H9 (cell line): ENCODE data around the gene TIAM2. TPM values are rescaled to one million over a fixed set of nuclear protein-coding genes. Genes with fewer than 3 reads are reported as not detected.

ENCODE experiments used
- DNase-seq: peaks from one replicate; pipeline ENCODE4 v3.0.0-alpha.2; 2017
- H2AFZ ChIP-seq: one replicate; pipeline ENCODE4 v1.6.1; 2013; ENCODE audit warnings: mild to moderate bottlenecking, low read length, control low read depth, moderate library complexity
- H2AK5ac ChIP-seq: 2 replicates; pipeline ENCODE4 v1.6.1; 2013; ENCODE audit warnings: low read length, control low read depth, mixed read lengths; ENCODE audit not compliant: insufficient read length
- H2BK120ac ChIP-seq: one replicate; pipeline ENCODE4 v1.6.1; 2013; ENCODE audit warnings: low read depth, mild to moderate bottlenecking, low read length, control low read depth, inconsistent platforms; ENCODE audit not compliant: poor library complexity, severe bottlenecking
- H2BK12ac ChIP-seq: 2 replicates; pipeline ENCODE4 v1.6.1; 2013; ENCODE audit warnings: low read length, control low read depth, mixed read lengths, low read depth; ENCODE audit not compliant: insufficient read length
- H2BK15ac ChIP-seq: 2 replicates; pipeline ENCODE4 v1.6.1; 2013; ENCODE audit warnings: low read depth, low read length, control low read depth
- H2BK20ac ChIP-seq: one replicate; pipeline ENCODE4 v1.6.1; 2013; ENCODE audit warnings: low read depth, mild to moderate bottlenecking, low read length, control low read depth, inconsistent platforms; ENCODE audit not compliant: poor library complexity, severe bottlenecking
- H2BK5ac ChIP-seq: 2 replicates; pipeline ENCODE4 v1.6.1; 2013; ENCODE audit warnings: low read length, control low read depth, mixed read lengths; ENCODE audit not compliant: insufficient read length
- H3K14ac ChIP-seq: 2 replicates; pipeline ENCODE4 v1.6.1; 2013; ENCODE audit warnings: low read length, control low read depth; ENCODE audit not compliant: insufficient read depth
- H3K18ac ChIP-seq: 2 replicates; pipeline ENCODE4 v1.6.1; 2013; ENCODE audit warnings: low read depth, mild to moderate bottlenecking, mixed read lengths, low read length, control low read depth; ENCODE audit not compliant: insufficient read length
- H3K23ac ChIP-seq: 2 replicates; pipeline ENCODE4 v1.6.1; 2013; ENCODE audit warnings: low read length, control low read depth, mixed read lengths, low read depth; ENCODE audit not compliant: insufficient read length
- H3K23me2 ChIP-seq: 2 replicates; pipeline ENCODE4 v1.6.1; 2013; ENCODE audit warnings: low read depth, mild to moderate bottlenecking, mixed read lengths, low read length, control low read depth; ENCODE audit not compliant: insufficient read length, poor library complexity, severe bottlenecking
- H3K27ac ChIP-seq: 2 replicates; pipeline ENCODE4 v1.5.1; 2013; ENCODE audit warnings: low read length, control low read depth, mixed read lengths, low read depth; ENCODE audit not compliant: insufficient read length
- H3K27me3 ChIP-seq: 2 replicates; pipeline ENCODE4 v1.6.1; 2013; ENCODE audit warnings: low read length, control low read depth, inconsistent platforms; ENCODE audit not compliant: insufficient read depth
- H3K4ac ChIP-seq: 2 replicates; pipeline ENCODE4 v1.6.1; 2013; ENCODE audit warnings: low read depth, mild to moderate bottlenecking, control low read depth, inconsistent platforms, low read length, moderate library complexity
- H3K4me1 ChIP-seq: 2 replicates; pipeline ENCODE4 v1.6.1; 2013; ENCODE audit warnings: low read length, control low read depth, inconsistent platforms; ENCODE audit not compliant: insufficient read depth
- H3K4me2 ChIP-seq: 2 replicates; pipeline ENCODE4 v1.6.1; 2013; ENCODE audit warnings: low read length, control low read depth, mixed read lengths; ENCODE audit not compliant: insufficient read length, insufficient read depth
- H3K56ac ChIP-seq: 2 replicates; pipeline ENCODE4 v1.6.1; 2013; ENCODE audit warnings: low read depth, mild to moderate bottlenecking, mixed read lengths, low read length, control low read depth; ENCODE audit not compliant: insufficient read length
- H3K79me1 ChIP-seq: 2 replicates; pipeline ENCODE4 v1.6.1; 2013; ENCODE audit warnings: low read depth, mild to moderate bottlenecking, moderate library complexity, low read length, control low read depth, inconsistent platforms; ENCODE audit not compliant: insufficient read depth, poor library complexity, severe bottlenecking
- H3K79me2 ChIP-seq: 2 replicates; pipeline ENCODE4 v1.6.1; 2013; ENCODE audit warnings: low read length, control low read depth, inconsistent platforms; ENCODE audit not compliant: insufficient read depth
- H3K9ac ChIP-seq: 2 replicates; pipeline ENCODE4 v1.6.1; 2013; ENCODE audit warnings: low read length, control low read depth, mixed read lengths; ENCODE audit not compliant: insufficient read length; ENCODE audit errors: extremely low read depth
- H3K9me3 ChIP-seq: one replicate; pipeline ENCODE4 v1.6.1; 2013; ENCODE audit warnings: low read depth, low read length, inconsistent platforms; ENCODE audit not compliant: control insufficient read depth
- H3T11ph ChIP-seq: one replicate; pipeline ENCODE4 v1.6.1; 2013; ENCODE audit warnings: mild to moderate bottlenecking, low read length, control low read depth, inconsistent platforms
- H4K20me1 ChIP-seq: one replicate; pipeline ENCODE4 v1.6.1; 2013; ENCODE audit not compliant: control insufficient read depth, insufficient read length, insufficient read depth
- H4K5ac ChIP-seq: 2 replicates; pipeline ENCODE4 v1.6.1; 2013; ENCODE audit warnings: low read depth, mild to moderate bottlenecking, mixed read lengths, low read length, control low read depth; ENCODE audit not compliant: insufficient read length
- H4K8ac ChIP-seq: replicated peaks from 2 replicates; pipeline ENCODE4 v1.6.1; 2013; ENCODE audit warnings: low read length, control low read depth, mixed read lengths, low read depth; ENCODE audit not compliant: insufficient read length
- H4K91ac ChIP-seq: 2 replicates; pipeline ENCODE4 v1.6.1; 2013; ENCODE audit warnings: low read depth, mild to moderate bottlenecking, moderate library complexity, mixed read lengths, low read length, control low read depth; ENCODE audit not compliant: insufficient read length
- H3K27ac Mint-ChIP-seq, 3 experiments: 2 replicates in 2 of 3; 3 replicates in 1 of 3; pipeline ENCODE4 v1.8.0; 2020 to 2021; ENCODE audit warnings: mixed read lengths in 3 of 3, mild to moderate bottlenecking in 1 of 3, moderate library complexity in 1 of 3
- H3K27me3 Mint-ChIP-seq: 2 replicates; pipeline ENCODE4 v1.8.0; 2021; ENCODE audit warnings: low read depth, mild to moderate bottlenecking, moderate library complexity, mixed read lengths
- H3K36me3 Mint-ChIP-seq, 3 experiments: 2 replicates in 2 of 3; 3 replicates in 1 of 3; pipeline ENCODE4 v1.8.0; 2020 to 2021; ENCODE audit warnings: low read depth in 3 of 3, mixed read lengths in 3 of 3; ENCODE audit not compliant: insufficient read depth in 1 of 3
- H3K4me1 Mint-ChIP-seq, 2 experiments: 2 replicates each; pipeline ENCODE4 v1.8.0; 2020; ENCODE audit warnings: mixed read lengths in 2 of 2
- H3K4me3 Mint-ChIP-seq, 2 experiments: 2 replicates in 1 of 2; 3 replicates in 1 of 2; pipeline ENCODE4 v1.8.0; 2020 to 2021; ENCODE audit warnings: mild to moderate bottlenecking in 2 of 2, mixed read lengths in 2 of 2, moderate library complexity in 1 of 2
- H3K9me3 Mint-ChIP-seq, 2 experiments: 2 replicates in 1 of 2; 3 replicates in 1 of 2; pipeline ENCODE4 v1.8.0; 2020; ENCODE audit warnings: mild to moderate bottlenecking in 2 of 2, mixed read lengths in 2 of 2, moderate library complexity in 1 of 2
- WGBS: extraction: QIAGEN DNeasy Blood & Tissue Kit; methylation state at CpG from one replicate; pipeline ENCODE4 v1.1.7; 2013; ENCODE audit warnings: missing lambda C conversion rate, low lambda C conversion rate, mixed read lengths; ENCODE audit not compliant: insufficient read length; ENCODE audit errors: extremely low coverage; 5-methylcytosine and 5-hydroxymethylcytosine counted together
- total RNA-seq: library from RNA; stranded (reverse); gene quantifications from 2 replicates; pipeline ENCODE4 v1.2.1, GENCODE V29; 2021
- TF ChIP-seq, protein P1 (sequence below): fragments of 200-600 bp; sonication (generic); conservative IDR thresholded peaks from 3 replicates; pipeline ENCODE4 v1.8.0; 2021; ENCODE audit warnings: antibody characterized with exemption, mild to moderate bottlenecking

The TIAM2 gene
- total RNA-seq, 1 experiment from 2014 or later: 6.3 TPM

DNA sequence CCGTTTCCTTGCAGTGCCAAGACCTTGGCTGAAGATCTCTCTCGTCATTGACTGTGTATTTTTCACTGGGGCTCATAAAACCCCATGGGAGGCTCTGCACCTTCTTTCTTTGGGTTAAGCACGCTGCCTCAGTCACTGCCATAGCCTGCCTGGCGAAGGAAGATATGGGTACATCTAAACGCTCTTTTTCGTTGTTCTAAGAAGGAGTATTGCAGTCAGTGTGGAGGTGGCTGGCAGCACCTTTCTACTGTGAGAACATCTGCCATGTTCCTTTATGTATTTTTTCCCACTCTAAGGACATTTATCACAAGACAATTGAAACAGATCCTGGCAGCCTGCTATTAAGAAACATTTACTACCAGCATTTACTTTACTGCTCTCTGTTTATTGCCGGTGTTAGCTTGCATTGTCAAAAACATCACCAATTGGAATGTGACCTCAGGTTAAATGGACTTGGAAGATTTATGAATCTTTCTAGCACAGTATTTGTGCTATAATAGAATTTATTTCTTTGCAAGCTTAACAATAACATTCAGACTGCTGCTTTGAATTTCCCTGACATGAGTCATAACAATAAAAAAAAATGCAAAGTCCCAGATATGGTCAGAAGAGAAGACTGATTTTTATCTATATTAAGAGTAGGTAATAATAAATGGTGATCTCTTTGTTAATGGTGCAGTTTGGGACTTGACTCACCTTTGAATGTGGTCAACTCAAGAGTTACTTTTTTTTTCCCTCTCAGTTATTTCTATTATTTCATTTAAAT is 206.5 kb downstream of the TIAM2 start:
- H4K5ac ChIP-seq: no peak overlapping the region
- H2BK15ac ChIP-seq: no peak overlapping the region
- TF ChIP-seq, protein P1, sequence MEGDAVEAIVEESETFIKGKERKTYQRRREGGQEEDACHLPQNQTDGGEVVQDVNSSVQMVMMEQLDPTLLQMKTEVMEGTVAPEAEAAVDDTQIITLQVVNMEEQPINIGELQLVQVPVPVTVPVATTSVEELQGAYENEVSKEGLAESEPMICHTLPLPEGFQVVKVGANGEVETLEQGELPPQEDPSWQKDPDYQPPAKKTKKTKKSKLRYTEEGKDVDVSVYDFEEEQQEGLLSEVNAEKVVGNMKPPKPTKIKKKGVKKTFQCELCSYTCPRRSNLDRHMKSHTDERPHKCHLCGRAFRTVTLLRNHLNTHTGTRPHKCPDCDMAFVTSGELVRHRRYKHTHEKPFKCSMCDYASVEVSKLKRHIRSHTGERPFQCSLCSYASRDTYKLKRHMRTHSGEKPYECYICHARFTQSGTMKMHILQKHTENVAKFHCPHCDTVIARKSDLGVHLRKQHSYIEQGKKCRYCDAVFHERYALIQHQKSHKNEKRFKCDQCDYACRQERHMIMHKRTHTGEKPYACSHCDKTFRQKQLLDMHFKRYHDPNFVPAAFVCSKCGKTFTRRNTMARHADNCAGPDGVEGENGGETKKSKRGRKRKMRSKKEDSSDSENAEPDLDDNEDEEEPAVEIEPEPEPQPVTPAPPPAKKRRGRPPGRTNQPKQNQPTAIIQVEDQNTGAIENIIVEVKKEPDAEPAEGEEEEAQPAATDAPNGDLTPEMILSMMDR: no peak
- no peak overlapping the region for H3K4me2 ChIP-seq
- WGBS: no CpG with 5 or more reads among the region's 7 CpGs
- no peaks in the 10 kb centered on the region for H3K79me2 ChIP-seq
- no peaks in the 10 kb centered on the region for H3K27me3 ChIP-seq
- H3K23ac ChIP-seq: no peak overlapping the region
- no peak overlapping the region for H3K18ac ChIP-seq
- no peak overlapping the region for H3K14ac ChIP-seq
- Mint-ChIP-seq H3K4me3 (no peak overlapping the region), H3K4me1 (peaks cover 0 to 4% of the 10 kb centered on the region in 2 experiments; a peak in 1 of 4 replicates), H3K9me3 (no peaks in the 10 kb centered on the region), H3K27me3 (no peaks in the 10 kb centered on the region), H3K36me3 (peaks cover 0 to 13% (median 5%) of the 10 kb centered on the region in 3 experiments; a peak in 4 of 7 replicates), H3K27ac (no peak overlapping the region)
- no peak overlapping the region for H3K4ac ChIP-seq
- no peaks in the 10 kb centered on the region for H3K79me1 ChIP-seq
- no peak overlapping the region for H3K27ac ChIP-seq
- H3K9me3 ChIP-seq: no peaks in the 10 kb centered on the region
- H4K91ac ChIP-seq: no peak overlapping the region
- H4K20me1 ChIP-seq: no peaks in the 10 kb centered on the region
- no peak overlapping the region for H4K8ac ChIP-seq
- no peak overlapping the region for H2BK120ac ChIP-seq
- H2BK5ac ChIP-seq: no peak overlapping the region
- no peak overlapping the region for H3K9ac ChIP-seq
- no peak overlapping the region for H3T11ph ChIP-seq
- H3K4me1 ChIP-seq: no peaks in the 10 kb centered on the region
- no peak for DNase-seq
- no peaks in the 10 kb centered on the region for H3K23me2 ChIP-seq
- H2BK20ac ChIP-seq: no peak overlapping the region
- no peak overlapping the region for H2AK5ac ChIP-seq
- no peak overlapping the region for H2AFZ ChIP-seq
- no peak overlapping the region for H2BK12ac ChIP-seq
- H3K56ac ChIP-seq: no peak overlapping the region
